Gastroesophageal sphincter (tissue), 3 donors: ENCODE data around the gene PIKFYVE.

Source experiments
- CTCF ChIP-seq, 4 experiments: fragments of 200-600 bp in 2 of 4; fragments of 450-650 bp in 2 of 4; sonication (generic) in 1 of 4; IDR thresholded peaks; one replicate each; pipeline ENCODE4 v1.5.1; 2017 to 2019; ENCODE audit warnings: antibody characterized with exemption in 4 of 4, mild to moderate bottlenecking in 2 of 4, moderate library complexity in 2 of 4
- EP300 ChIP-seq: sonication (generic); formaldehyde crosslinking; IDR thresholded peaks from one replicate; pipeline ENCODE4 v1.6.1; 2017; ENCODE audit warnings: antibody characterized with exemption, mild to moderate bottlenecking
- POLR2A ChIP-seq, 2 donors: fragments of 450-650 bp; IDR thresholded peaks; one replicate each; pipeline ENCODE4 v1.6.1; 2017; ENCODE audit warnings: antibody characterized with exemption in 2 of 2, mild to moderate bottlenecking in 2 of 2, moderate library complexity in 1 of 2
- POLR2AphosphoS5 ChIP-seq: sonication (generic); formaldehyde crosslinking; IDR thresholded peaks from one replicate; pipeline ENCODE4 v1.6.1; 2017; ENCODE audit warnings: antibody characterized with exemption

- no peak for TF ChIP-seq POLR2A (IDR thresholded peaks at IDR 0.05)
- TF ChIP-seq CTCF (IDR thresholded peaks at IDR 0.05): no peak
- no peak for TF ChIP-seq POLR2AphosphoS5
- no peak for TF ChIP-seq EP300
Measured at GRCh38 chr2:208234786-208235185, 31.3 kb upstream of the PIKFYVE start.
